Esophagus muscularis mucosa (tissue), 4 donors: Measurements from ENCODE around the gene CASTOR2. TPM values are rescaled to one million over a fixed set of nuclear protein-coding genes. Genes with fewer than 3 reads are reported as not detected.

Experiments
- DNase-seq: peaks from one replicate; pipeline ENCODE4 v3.0.0-alpha.2; 2017; ENCODE audit errors: extremely low spot score
- H3K27ac ChIP-seq, 4 donors: fragments of 200-600 bp; sonication (generic); replicated peaks in 1 of 4; 1 replicate in 3 of 4; 2 replicates in 1 of 4; pipeline ENCODE4 v1.5.1; 2016 to 2019; ENCODE audit warnings: mild to moderate bottlenecking in 1 of 4
- H3K27me3 ChIP-seq, 4 donors: fragments of 200-600 bp; sonication (generic); one replicate each; pipeline versions ENCODE4 v1.5.1 to v1.6.0; 2016 to 2019
- H3K36me3 ChIP-seq, 4 donors: fragments of 200-600 bp; sonication (generic); one replicate each; pipeline ENCODE4 v1.5.1; 2016 to 2019
- H3K4me1 ChIP-seq, 4 donors: fragments of 200-600 bp; sonication (generic); one replicate each; pipeline ENCODE4 v1.5.1; 2016 to 2019
- H3K4me3 ChIP-seq, 4 donors: fragments of 200-600 bp; sonication (generic); 1 replicate in 2 of 4; 2 replicates in 2 of 4; pipeline ENCODE4 v1.5.1; 2016 to 2019; ENCODE audit warnings: mild to moderate bottlenecking in 4 of 4, moderate library complexity in 1 of 4
- H3K9me3 ChIP-seq, 4 donors: fragments of 200-600 bp; sonication (generic); 1 replicate in 3 of 4; 2 replicates in 1 of 4; pipeline ENCODE4 v1.5.1; 2016 to 2019
- CTCF ChIP-seq, 3 experiments: fragments of 200-600 bp in 2 of 3; fragments of 450-650 bp in 1 of 3; sonication (generic) in 2 of 3; IDR thresholded peaks; one replicate each; pipeline ENCODE4 v1.5.1; 2017 to 2019; ENCODE audit warnings: antibody characterized with exemption in 3 of 3, mild to moderate bottlenecking in 2 of 3, moderate library complexity in 1 of 3
- EP300 ChIP-seq: sonication (generic); formaldehyde crosslinking; IDR thresholded peaks from one replicate; pipeline ENCODE4 v1.6.1; 2017; ENCODE audit warnings: antibody characterized with exemption
- POLR2A ChIP-seq: fragments of 450-650 bp; IDR thresholded peaks from one replicate; pipeline ENCODE4 v1.6.1; 2017; ENCODE audit warnings: antibody characterized with exemption, moderate library complexity, mild to moderate bottlenecking, low read depth
- POLR2AphosphoS5 ChIP-seq, 2 donors: sonication (generic); formaldehyde crosslinking; IDR thresholded peaks; one replicate each; pipeline ENCODE4 v1.6.1; 2017; ENCODE audit warnings: antibody characterized with exemption in 2 of 2
- WGBS: methylation state at CpG from one replicate; pipeline ENCODE4 v1.1.5; 2018; 5-methylcytosine and 5-hydroxymethylcytosine counted together
- intact Hi-C: fragments of 100-400 bp; cut with DNase I; formaldehyde crosslinking; loops from one replicate; pipeline ENCODE4 v1.15.1; 2023
- total RNA-seq, 4 donors: library from RNA; depleted of rRNA; stranded (reverse); fragments of >200 nt; gene quantifications; one replicate each; pipeline versions ENCODE4 v1.1.0 to v1.2.1, GENCODE V29; 2016

Gene CASTOR2
- total RNA-seq, 4 donors from 2014 or later, result 10.8 to 41.5 (median 27.3) TPM

DNA sequence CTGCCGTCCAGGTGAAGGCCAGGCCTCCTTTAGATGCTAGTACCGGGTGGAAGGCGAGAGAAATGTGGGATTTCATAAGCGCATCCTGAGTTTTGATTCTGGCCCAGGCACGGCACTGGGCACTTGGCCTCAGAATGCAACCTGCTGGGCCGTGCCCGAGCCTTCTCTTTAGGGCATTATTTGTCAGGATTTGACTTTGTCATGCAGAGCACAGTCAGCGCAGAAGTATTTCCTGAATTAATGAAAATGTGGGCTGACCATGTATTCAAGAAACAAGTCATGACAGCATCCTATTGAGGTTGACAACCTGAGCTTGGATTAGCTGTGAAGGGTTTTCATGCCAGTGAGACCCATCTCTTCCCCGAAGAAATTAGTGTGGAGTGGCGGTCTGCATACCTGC lies 74.7 kb downstream of the CASTOR2 start:
- 84% methylated on average over 8 of the region's 10 CpGs for WGBS
- intact Hi-C loops, result no loop called here
- no peak for TF ChIP-seq POLR2A
- TF ChIP-seq EP300, result no peak
- no peak for TF ChIP-seq POLR2AphosphoS5 (IDR thresholded peaks at IDR 0.05)
- no peak for TF ChIP-seq CTCF (IDR thresholded peaks at IDR 0.05)
- H3K4me1 ChIP-seq, result peaks cover 0 to 15% (median 13%) of the 10 kb centered on the region in 4 donors
- no peaks in the 10 kb centered on the region for H3K27me3 ChIP-seq
- no peak overlapping the region for H3K4me3 ChIP-seq
- no peak for DNase-seq
- no peak overlapping the region for H3K27ac ChIP-seq
- no peaks in the 10 kb centered on the region for H3K9me3 ChIP-seq
- peaks cover 0 to 32% (median 22%) of the 10 kb centered on the region in 4 donors for H3K36me3 ChIP-seq

DNA sequence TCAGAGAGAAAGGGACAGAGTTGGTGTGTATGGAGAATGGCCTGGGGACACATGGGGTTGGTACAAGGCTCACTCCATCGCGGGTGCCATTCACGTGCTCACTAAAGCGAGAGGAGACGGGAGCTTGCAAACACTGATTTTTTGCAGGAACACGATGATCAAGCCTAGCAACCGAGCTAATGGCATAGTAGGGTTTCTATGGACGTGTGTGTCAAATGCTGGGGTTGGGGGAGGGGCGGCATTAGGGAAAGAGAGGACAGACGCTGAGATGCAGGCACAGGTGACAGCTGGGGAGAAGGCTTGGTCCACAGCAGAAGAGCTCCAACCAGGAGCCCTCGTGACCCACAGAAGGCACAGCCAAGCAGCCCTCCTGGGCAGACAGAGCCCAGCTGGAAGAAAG lies 75.2 kb downstream of the CASTOR2 start:
- no peak for DNase-seq
- Histone ChIP-seq H3K27me3 (no peaks in the 10 kb centered on the region), H3K9me3 (no peaks in the 10 kb centered on the region), H3K4me1 (peaks cover 0 to 15% (median 13%) of the 10 kb centered on the region in 4 donors), H3K36me3 (peaks cover 0 to 32% (median 22%) of the 10 kb centered on the region in 4 donors), H3K27ac (no peak overlapping the region), H3K4me3 (no peak overlapping the region)
- TF ChIP-seq EP300 (no peak), POLR2AphosphoS5 (IDR thresholded peaks at IDR 0.05) (no peak), POLR2A (no peak), CTCF (IDR thresholded peaks at IDR 0.05) (no peak)
- intact Hi-C loops, result no loop called here
- 80% methylated on average over 11 of the region's 11 CpGs for WGBS

DNA sequence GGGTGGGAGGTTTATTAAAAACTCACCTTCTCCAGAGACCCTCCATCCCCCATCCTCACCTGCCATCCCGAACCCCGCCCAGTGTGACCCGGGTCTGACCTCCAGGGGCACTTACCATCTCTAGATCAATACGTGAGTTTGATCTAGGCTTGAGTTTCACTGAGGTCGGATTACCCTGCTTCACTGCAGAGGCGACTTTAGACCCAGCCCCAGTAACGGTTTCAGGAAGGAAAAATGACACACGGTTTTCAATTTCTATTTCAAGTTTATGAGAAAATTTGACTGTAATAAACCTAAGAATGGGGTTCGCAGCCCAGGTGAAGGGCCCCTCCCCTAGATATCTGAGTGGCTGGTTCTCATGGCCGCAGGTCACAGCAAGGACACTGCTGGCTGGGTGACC lies 76.0 kb downstream of the CASTOR2 start:
- 90% methylated on average over 10 of the region's 10 CpGs for WGBS
- intact Hi-C loops, result no loop called here
- no peak for TF ChIP-seq CTCF (IDR thresholded peaks at IDR 0.05)
- TF ChIP-seq POLR2A, result no peak
- TF ChIP-seq POLR2AphosphoS5 (IDR thresholded peaks at IDR 0.05), result no peak
- no peak for TF ChIP-seq EP300
- Histone ChIP-seq H3K9me3 (no peaks in the 10 kb centered on the region), H3K4me1 (peaks cover 0 to 15% (median 13%) of the 10 kb centered on the region in 4 donors), H3K27me3 (no peaks in the 10 kb centered on the region), H3K4me3 (no peak overlapping the region), H3K36me3 (peaks cover 0 to 36% (median 26%) of the 10 kb centered on the region in 4 donors), H3K27ac (no peak overlapping the region)
- DNase-seq, result no peak

DNA sequence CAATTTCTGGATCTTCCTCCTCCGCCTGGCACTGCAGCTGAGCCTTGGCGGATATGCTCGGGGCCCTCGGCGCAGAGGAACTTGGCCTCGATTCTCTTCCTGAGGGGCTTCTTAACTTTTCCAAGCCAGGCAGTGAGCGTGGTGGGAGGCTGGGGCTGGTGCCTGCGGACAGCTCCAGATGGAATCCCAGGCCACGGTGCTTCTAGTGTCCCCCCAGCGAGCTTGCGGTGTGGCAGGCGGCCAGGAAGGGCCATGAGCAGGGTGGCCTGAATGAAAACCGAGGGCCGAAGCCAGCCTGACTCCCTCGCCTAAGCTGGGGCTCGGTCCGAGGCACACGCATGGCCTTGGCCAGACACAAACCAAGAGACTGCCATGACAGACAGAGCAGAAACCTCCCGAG lies 77.8 kb downstream of the CASTOR2 start:
- Histone ChIP-seq H3K9me3 (no peaks in the 10 kb centered on the region), H3K4me1 (peaks cover 0 to 30% (median 27%) of the 10 kb centered on the region in 4 donors), H3K27me3 (no peaks in the 10 kb centered on the region), H3K36me3 (peaks cover 0 to 43% (median 33%) of the 10 kb centered on the region in 4 donors), H3K4me3 (peak overlapping the region in 1 of 4 donors; percentile 8), H3K27ac (peak overlapping the region in 3 of 4 donors; percentile 53 to 68 (median 61))
- intact Hi-C loops, result no loop called here
- WGBS, result 57% methylated on average over 12 of the region's 19 CpGs
- TF ChIP-seq CTCF (IDR thresholded peaks at IDR 0.05) (no peak), POLR2AphosphoS5 (IDR thresholded peaks at IDR 0.05) (no peak), POLR2A (no peak), EP300 (no peak)
- no peak for DNase-seq
